Measurements from ENCODE around the gene CD7. TPM values are rescaled to one million over a fixed set of nuclear protein-coding genes. Genes with fewer than 3 reads are reported as not detected.

The CD7 gene
- total RNA-seq, 1 donor from 2014 or later: 0.80 TPM

DNA sequence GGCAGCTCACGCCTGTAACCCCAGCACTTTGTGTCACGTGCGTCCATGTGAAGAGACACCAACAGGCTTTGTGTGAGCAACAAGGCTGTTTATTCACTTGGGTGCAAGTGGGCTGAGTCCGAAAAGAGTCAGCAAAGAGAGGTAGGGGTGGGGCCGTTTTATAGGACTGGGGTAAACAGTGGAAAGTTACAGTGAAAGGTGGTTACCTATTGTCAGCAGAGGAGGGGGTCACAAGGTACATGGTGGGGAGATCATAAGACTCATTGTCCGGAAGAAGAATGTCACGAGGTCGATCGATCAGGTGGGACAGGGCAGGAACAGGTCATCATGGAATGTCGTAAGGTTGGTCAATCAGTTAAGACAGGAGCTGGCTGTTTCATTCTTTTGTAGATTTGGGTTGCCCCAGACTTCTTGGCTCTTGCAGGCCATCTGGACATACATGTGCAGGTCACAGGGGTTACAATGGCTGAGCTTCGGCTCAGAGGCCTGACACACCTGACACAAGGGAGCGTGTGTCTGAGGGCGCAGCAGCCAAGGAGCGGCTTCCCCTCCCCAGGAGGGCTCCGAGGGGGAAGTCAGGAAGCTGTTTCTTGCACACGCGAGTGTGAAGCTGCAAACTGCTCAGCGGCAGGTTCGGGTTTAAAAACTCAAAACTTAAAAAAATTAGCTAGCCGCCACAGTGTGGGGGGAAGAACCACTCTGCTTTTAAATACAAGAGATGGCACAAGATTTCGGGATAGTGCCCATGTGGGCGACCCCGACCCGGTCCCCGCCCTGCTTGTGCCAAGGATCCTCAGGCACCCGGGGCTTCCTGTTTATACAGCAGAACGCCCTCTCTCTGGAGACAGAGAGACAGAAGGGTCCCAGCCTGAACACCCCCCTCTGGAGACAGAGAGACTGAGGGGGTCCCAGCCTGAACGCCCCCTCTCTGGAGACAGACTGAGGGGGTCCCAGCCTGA, 29.2 kb upstream of the CD7 start:
- ATAC-seq: no peak

DNA sequence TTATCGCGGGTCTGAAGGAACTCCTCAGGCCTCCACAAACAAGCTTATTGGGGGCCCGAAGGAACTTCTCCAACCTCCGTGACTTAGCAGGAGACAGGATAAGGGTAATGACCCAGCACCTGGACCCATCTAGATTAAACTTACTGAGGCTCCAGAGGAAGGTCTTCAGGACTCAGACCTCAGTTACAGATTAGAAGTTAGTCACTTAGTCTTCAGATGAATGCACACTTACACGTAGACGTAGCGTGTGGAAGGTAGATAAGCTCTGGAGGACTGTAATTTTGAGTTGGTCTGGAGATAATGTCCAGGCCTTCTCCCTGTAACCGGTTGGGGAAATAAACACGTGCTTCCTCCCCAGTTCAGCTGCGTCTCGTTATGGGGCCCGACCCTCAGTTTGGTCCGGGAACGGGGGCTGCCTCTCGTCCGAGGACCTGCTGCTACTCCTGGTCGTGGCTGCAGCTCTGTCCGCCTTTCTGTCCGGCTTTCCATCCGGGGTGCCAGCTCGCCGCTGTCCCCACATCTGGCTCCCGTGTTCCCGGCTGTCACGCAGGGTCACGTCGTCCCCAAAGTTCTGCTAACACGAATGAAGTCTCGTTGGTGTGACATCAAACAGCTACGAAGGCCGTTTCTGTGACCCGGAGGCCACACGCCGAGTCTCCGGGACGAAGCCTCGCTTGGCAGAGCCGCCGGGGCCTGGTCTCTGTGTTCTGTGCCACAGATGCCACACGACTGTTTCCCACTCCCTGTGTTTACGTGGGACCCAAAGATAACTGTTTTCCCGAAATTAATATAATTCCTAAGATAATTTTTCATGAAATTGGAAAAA, 28.0 kb upstream of the CD7 start:
- no peak for ATAC-seq

DNA sequence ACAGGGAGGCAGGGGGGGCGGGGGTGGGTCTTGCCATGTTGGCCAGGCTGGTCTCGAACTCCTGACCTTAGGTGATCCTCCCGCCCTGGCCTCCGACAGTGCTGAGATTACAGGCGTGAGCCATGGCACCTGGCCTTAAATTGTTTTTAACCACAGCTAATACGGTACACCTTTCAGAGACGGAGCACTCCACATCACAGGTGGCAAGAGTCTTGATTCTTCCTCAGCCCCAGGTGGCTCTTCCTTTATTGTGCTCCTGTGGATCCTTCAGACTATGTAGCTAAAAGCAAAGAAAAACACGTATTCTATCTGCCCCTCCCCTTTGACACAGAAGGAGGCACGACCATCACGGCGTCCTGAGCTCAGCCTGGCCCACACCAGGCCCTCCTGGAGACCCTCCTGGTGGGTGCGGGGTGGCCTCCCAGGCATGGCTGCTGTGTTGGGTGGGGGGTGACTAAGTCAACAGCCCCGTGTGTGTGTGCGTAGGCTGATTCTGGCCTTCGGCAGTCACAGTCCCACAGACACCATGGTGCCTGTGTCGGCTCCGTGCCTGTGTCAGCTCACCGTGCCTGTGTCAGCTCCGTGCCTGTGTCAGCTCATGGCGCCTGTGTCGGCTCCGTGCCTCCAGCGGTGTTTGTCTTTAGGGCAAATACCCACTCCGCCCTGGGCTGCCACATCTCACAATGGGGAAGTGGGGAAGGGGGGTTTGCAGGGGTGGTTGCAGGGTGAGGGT, 26.9 kb upstream of the CD7 start:
- peak; percentile 38 for ATAC-seq

DNA sequence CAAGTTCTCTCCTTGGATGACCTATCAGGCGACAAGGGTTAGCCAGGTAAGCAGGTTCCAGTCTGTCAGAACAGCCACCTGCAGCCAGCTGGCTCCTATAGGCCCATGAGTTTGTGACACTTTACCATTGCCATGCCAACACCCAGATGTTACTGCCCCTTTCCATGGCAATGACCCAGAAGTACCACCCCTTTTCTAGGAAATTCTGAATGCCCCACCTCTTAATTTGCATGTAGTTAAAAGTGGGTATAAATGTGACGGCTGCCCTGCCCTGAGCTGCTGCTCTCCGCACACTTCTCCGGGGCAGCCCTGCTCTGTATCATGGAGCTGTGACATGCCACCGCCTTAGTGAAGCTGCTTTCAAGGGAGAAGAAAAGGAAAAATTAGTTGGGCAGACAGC, 26.2 kb upstream of the CD7 start:
- ATAC-seq: no peak

DNA sequence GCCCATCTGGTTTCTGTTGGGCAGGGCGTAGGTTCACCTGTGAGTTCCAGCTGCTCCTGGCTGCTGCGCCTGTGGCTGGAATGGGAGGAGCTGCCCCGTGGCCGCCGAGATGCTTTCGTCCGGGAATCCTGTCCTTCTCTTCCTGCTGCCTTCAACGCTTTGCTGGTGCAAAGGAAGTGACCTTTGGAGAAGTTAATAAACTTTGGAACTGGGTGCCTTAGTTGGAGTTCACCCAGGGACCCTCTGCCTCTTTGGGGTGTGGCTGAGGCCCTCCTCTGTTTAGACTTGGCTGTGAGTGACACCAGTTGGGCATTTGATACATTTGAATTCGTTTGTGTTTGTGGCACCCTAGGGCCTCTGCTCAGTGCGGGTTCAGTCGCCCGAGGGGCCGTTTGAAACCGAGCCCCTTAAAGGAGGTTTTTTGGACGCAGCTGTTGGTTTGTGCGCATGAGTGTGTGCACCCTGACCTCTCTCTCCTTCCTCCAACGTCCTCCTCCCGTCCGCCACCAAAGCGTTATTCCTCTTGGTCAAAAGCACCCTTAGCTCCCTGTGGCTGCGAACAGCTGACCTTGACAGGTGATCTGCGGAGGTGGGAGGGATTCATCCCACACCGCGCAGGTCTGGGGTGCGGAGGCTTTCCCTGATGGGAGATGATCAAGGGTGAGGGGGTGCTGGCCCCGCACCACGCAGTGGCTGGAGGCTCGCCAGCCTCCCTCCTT, 25.1 kb upstream of the CD7 start:
- ATAC-seq: no peak

GRCh38 chr17:82339634-82340580, 22.5 kb upstream of the CD7 start:
- no peak for ATAC-seq

- ATAC-seq: peak; percentile 75
These were observed 21.6 kb upstream of the CD7 start for GRCh38 chr17:82338858-82339633.

DNA sequence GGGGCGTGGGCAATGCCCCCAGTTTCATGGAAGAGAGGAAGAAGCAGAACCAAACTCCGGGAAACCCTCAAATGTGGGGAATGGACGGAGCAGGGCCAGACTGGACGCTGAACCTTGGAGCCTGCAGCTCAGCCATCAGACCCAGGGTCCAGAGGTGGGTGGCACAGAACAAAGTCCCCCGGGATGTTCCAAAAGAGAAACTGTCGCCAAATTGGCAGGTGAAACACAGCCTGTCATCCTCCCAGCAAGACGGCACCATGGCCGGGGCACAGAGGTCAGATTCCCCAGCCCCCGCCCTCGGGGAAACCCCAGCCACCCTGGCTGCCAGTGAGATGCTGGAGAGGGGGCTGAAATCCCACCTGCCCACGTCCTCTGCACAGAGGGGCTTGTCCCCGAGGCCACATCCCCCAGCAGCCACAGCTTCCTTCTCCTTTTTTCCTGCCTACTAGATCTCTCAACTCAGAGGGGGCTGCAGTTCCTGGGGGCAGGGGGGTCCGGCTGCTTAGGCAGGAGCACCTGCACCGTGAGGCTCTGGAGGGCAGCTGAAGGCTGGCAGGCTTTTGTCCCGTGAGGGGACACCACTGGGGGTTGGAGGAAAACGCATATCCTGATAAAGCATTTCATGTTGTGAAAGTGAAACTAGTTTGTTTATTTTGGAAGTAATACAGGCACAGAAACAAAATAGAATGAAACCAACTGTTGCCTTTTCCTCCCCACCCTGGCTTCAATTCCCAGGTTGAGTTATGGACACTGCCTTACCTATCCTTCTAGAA, 17.4 kb upstream of the CD7 start:
- ATAC-seq: no peak

GRCh38 chr17:82334204-82334621, 16.8 kb upstream of the CD7 start:
- ATAC-seq: no peak

GRCh38 chr17:82333279-82334171, 16.1 kb upstream of the CD7 start, which contains the start of gene SECTM1:
SECTM1 (minus strand) TSS chr17:82333766; CDS start chr17:82327240, 6,526 bp downstream.
- peak; percentile 16 for ATAC-seq

GRCh38 chr17:82332669-82333278, 15.4 kb upstream of the CD7 start:
- peak; percentile 41 for ATAC-seq

DNA sequence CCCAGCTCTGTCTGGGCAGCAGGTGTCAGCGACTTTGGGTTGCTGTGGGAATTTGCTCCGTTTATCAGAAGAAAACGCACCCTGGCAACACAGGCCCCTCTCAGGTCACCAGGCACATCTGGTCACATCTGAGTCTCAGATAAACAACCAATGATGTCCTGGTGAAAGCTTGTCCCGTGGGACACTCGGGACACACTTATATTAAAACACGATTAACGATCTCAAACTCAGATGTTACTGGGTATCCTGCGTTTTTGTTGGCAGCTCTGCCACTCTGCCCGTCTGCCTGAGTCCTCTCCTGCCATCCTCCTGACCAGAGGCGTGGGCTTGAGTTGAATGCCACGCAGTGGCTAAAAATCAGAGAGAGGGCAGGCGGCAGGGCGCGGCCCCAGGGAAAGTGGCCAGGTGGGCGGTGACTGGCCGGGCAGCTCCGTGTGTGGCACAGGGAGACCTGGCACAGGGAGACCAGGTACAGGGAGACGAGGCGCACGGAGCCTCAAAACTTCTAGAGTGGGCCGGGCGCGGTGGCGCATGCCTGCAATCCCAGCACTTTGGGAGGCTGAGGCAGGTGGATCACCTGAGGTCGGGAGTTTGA, 14.0 kb upstream of the CD7 start:
- ATAC-seq: no peak

DNA sequence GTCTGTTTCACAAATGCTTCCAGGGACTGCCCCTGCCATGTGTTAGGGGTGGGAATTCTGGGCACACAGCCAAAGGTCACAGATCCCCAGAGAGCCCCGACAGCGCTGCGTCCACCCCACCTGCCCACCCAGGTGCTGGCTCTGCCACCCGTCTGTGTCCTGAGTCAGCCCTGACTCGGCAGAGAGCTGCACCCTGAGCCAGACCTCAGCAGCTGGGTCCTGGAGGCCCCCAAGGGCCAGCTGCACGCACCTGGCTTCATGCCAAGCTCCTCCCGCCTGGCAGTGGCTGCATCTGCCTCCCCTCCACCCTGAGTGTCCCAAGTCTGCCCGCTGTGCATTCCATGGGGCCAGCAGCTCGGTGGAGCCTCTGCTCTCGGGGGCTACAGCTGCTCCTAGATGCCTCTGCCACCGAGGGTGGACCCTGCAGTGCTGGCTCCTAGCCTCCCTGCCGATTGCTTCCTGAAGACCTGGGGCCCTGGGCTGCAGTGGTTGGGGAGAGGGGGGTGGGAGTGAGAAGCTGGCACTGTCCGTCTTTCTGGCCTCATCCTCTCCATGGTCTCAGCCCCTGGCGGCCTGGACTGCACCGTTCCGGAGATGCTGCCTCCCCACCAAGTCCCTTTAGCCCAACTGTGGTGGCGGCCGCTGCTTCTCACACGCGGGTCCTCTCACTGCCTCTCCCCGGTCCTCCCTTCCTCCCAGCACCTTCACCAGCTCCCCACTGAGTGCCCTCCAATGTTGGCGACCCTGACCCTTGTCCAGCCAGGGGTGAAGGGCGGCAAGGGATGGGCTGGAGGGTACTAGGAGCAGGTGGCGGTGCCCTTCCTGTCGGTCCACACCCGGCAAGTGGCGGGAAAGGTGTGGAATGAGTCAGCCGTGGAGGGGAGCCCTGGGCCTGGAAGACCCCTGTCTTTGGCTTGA, 13.2 kb upstream of the CD7 start:
- ATAC-seq: no peak

GRCh38 chr17:82329683-82330321, 12.4 kb upstream of the CD7 start:
- ATAC-seq: no peak

DNA sequence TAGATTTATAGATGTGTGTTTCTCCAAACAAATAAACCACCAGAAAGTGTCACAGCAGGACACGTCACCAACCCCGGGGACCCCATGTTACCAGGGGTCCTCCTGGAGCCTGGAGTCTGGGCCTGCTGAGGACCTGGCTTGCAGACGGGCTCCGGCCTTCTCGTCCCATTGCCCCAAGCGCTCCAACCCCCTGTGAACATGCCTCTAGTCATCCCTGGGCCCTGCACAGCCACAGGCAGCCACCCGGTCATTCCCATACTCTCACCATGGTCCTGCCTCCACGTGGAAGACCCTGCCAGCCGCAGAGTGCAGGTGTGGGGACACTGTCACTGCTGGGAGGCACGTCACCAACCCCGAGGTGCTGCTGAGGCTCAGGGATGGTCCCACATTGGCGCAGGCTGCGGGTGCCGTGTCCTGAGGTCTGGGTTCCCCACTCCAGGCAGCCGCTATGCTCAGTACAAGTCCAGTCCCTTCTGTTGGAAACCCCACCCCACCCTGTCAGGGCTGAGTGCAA, 11.6 kb upstream of the CD7 start:
- no peak for ATAC-seq
